ENCODE results near the gene CPSF2. TPM values are rescaled to one million over a fixed set of nuclear protein-coding genes. Genes with fewer than 3 reads are reported as not detected.
"Not testable (repeated sequence)": the region's sequence is repeated elsewhere in the genome, so short reads cannot be mapped to it uniquely, and the experiment has no call there.

The CPSF2 gene
- total and polyA plus RNA-seq, 10 donors: 4.5 to 59.7 (median 36.6) TPM

GRCh38 chr14:92164958-92165357 is 43.2 kb downstream of the CPSF2 start:
- WGBS, 5 donors: 95 to 100% (median 97%) methylated on average over 2 of the region's 2 CpGs
- no peak overlapping the region for H3K27ac ChIP-seq
- H3K4me3 ChIP-seq: no peak overlapping the region
- intact Hi-C loops (cut with DNase I; ENCODE audit: low total_unique reads): no loop called here
- H3K9me3 ChIP-seq: peaks cover 0 to 16% (median 12%) of the 10 kb centered on the region in 8 donors
- no peak for DNase-seq
- H3K36me3 ChIP-seq: peaks cover 0 to 88% (median 50%) of the 10 kb centered on the region in 6 donors
- H3K4me1 ChIP-seq: peaks cover 0 to 7% (median 1%) of the 10 kb centered on the region in 6 donors
- TF ChIP-seq POLR2A (IDR thresholded peaks at IDR 0.05) (no peak), CTCF (IDR thresholded peaks at IDR 0.05 in 8 of 11, conservative IDR thresholded peaks at IDR 0.05 in 3 of 11) (no peak), POLR2AphosphoS5 (IDR thresholded peaks at IDR 0.05) (no peak)
- H3K27me3 ChIP-seq (replicated peaks in 1 of 7): no peaks in the 10 kb centered on the region

- intact Hi-C loops (cut with DNase I; ENCODE audit: low total_unique reads): no loop called here
- no peaks in the 10 kb centered on the region for H3K27me3 ChIP-seq (replicated peaks in 1 of 7)
- no peak for DNase-seq
- no peak overlapping the region for H3K27ac ChIP-seq
- 83 to 98% (median 91%) methylated on average over 1 to 2 of the region's 2 CpGs for WGBS, 5 donors
- H3K4me1 ChIP-seq: no peaks in the 10 kb centered on the region
- H3K9me3 ChIP-seq: no peaks in the 10 kb centered on the region
- H3K4me3 ChIP-seq: no peak overlapping the region
- TF ChIP-seq CTCF (IDR thresholded peaks at IDR 0.05 in 8 of 11, conservative IDR thresholded peaks at IDR 0.05 in 3 of 11): no peak
- no peak for TF ChIP-seq POLR2A (IDR thresholded peaks at IDR 0.05)
- TF ChIP-seq POLR2AphosphoS5 (IDR thresholded peaks at IDR 0.05): no peak
- peaks cover 0 to 15% (median 0%) of the 10 kb centered on the region in 6 donors for H3K36me3 ChIP-seq
These were observed 51.9 kb downstream of the CPSF2 start for GRCh38 chr14:92173668-92174067.

- Histone ChIP-seq H3K4me3 (no peak overlapping the region), H3K27ac (no peak overlapping the region), H3K4me1 (no peaks in the 10 kb centered on the region), H3K9me3 (peaks cover 0 to 3% (median 0%) of the 10 kb centered on the region in 8 donors), H3K27me3 (replicated peaks in 1 of 7) (no peaks in the 10 kb centered on the region), H3K36me3 (peaks cover 0 to 7% (median 0%) of the 10 kb centered on the region in 6 donors)
- TF ChIP-seq CTCF (IDR thresholded peaks at IDR 0.05 in 8 of 11, conservative IDR thresholded peaks at IDR 0.05 in 3 of 11): no peak
- no peak for TF ChIP-seq POLR2AphosphoS5 (IDR thresholded peaks at IDR 0.05)
- no peak for TF ChIP-seq POLR2A (IDR thresholded peaks at IDR 0.05)
- intact Hi-C loops (cut with DNase I; ENCODE audit: low total_unique reads): no loop called here
- whole genome bisulfite sequencing, 5 donors: 73 to 79% (median 79%) methylated on average over 2 of the region's 2 CpGs
- DNase-seq: no peak
These were observed 54.0 kb downstream of the CPSF2 start for GRCh38 chr14:92175811-92176210.

- no peak overlapping the region for H3K4me3 ChIP-seq
- 80 to 94% (median 87%) methylated on average over 2 of the region's 2 CpGs for WGBS, 5 donors
- TF ChIP-seq CTCF (IDR thresholded peaks at IDR 0.05 in 8 of 11, conservative IDR thresholded peaks at IDR 0.05 in 3 of 11): no peak
- intact Hi-C loops (cut with DNase I; ENCODE audit: low total_unique reads): no loop called here
- no peak for DNase-seq
- no peaks in the 10 kb centered on the region for H3K27me3 ChIP-seq (replicated peaks in 1 of 7)
- H3K9me3 ChIP-seq: peaks cover 0 to 3% (median 0%) of the 10 kb centered on the region in 8 donors
- no peaks in the 10 kb centered on the region for H3K4me1 ChIP-seq
- H3K27ac ChIP-seq: no peak overlapping the region
- peaks cover 0 to 2% (median 0%) of the 10 kb centered on the region in 6 donors for H3K36me3 ChIP-seq
These were observed 54.7 kb downstream of the CPSF2 start for GRCh38 chr14:92176476-92176875.

- not testable (repeated sequence) for H3K36me3 ChIP-seq
These were observed 57.4 kb downstream of the CPSF2 start for GRCh38 chr14:92179178-92179577.

More at GRCh38 chr14:92179178-92179577, 57.4 kb downstream of the CPSF2 start:
- H3K4me1 ChIP-seq; H3K27me3 ChIP-seq (replicated peaks in 1 of 7); intact Hi-C loops (cut with DNase I; ENCODE audit: low total_unique reads); H3K27ac ChIP-seq; H3K4me3 ChIP-seq; DNase-seq; H3K9me3 ChIP-seq: not testable (repeated sequence)
